NT2/D1 (cell line): ENCODE data around the gene FRY.

Experiments
- DNase-seq: peaks from one replicate; pipeline ENCODE4 v3.0.0-alpha.2; 2011; ENCODE audit warnings: low read depth, low spot score
- H3K27me3 ChIP-seq: 2 replicates; pipeline ENCODE4 v1.6.0; 2011; ENCODE audit warnings: mild to moderate bottlenecking; ENCODE audit not compliant: insufficient read length, insufficient read depth
- H3K36me3 ChIP-seq: 2 replicates; pipeline ENCODE4 v1.6.1; 2011; ENCODE audit warnings: mild to moderate bottlenecking, low read length, mixed read lengths; ENCODE audit not compliant: insufficient read depth, insufficient read length
- H3K4me1 ChIP-seq: 2 replicates; pipeline ENCODE4 v1.5.1; 2011; ENCODE audit not compliant: insufficient read depth, insufficient read length
- H3K4me3 ChIP-seq: 2 replicates; pipeline ENCODE4 v1.5.1; 2011; ENCODE audit warnings: low read depth; ENCODE audit not compliant: insufficient read length
- H3K9ac ChIP-seq: 2 replicates; pipeline ENCODE4 v1.6.0; 2011; ENCODE audit warnings: low read depth; ENCODE audit not compliant: insufficient read length
- H3K9me3 ChIP-seq: 2 replicates; pipeline ENCODE4 v1.5.1; 2011; ENCODE audit warnings: mild to moderate bottlenecking, low read length; ENCODE audit not compliant: insufficient read depth
- SUZ12 ChIP-seq: IDR thresholded peaks from 2 replicates; pipeline ENCODE4 v1.6.1; 2011; ENCODE audit not compliant: insufficient read length, insufficient read depth; ENCODE audit errors: extremely low read depth
- YY1 ChIP-seq: IDR thresholded peaks from 2 replicates; pipeline ENCODE4 v1.6.1; 2011; ENCODE audit not compliant: insufficient read length, insufficient read depth
- ZNF274 ChIP-seq: IDR thresholded peaks from 2 replicates; pipeline ENCODE4 v1.6.1; 2011; ENCODE audit warnings: mild to moderate bottlenecking, low read depth, low read length

Gene FRY

GRCh38 chr13:32026623-32027022, 5.0 kb upstream of the FRY start:
- H3K4me1 ChIP-seq: peaks cover 1% of the 10 kb centered on the region
- H3K36me3 ChIP-seq: no peaks in the 10 kb centered on the region
- no peak overlapping the region for H3K4me3 ChIP-seq
- H3K9me3 ChIP-seq: no peaks in the 10 kb centered on the region
- no peaks in the 10 kb centered on the region for H3K27me3 ChIP-seq
- H3K9ac ChIP-seq: no peak overlapping the region
- no peak for TF ChIP-seq ZNF274
- TF ChIP-seq SUZ12: no peak
- no peak for TF ChIP-seq YY1
- no peak for DNase-seq

- Histone ChIP-seq H3K9me3 (no peaks in the 10 kb centered on the region), H3K4me3 (no peak overlapping the region), H3K4me1 (peaks cover 1% of the 10 kb centered on the region), H3K27me3 (peaks cover 11% of the 10 kb centered on the region), H3K9ac (no peak overlapping the region), H3K36me3 (no peaks in the 10 kb centered on the region)
- TF ChIP-seq ZNF274 (no peak), SUZ12 (no peak), YY1 (no peak)
- no peak for DNase-seq
Observed at GRCh38 chr13:32028711-32029110, 2.9 kb upstream of the FRY start.

- Histone ChIP-seq H3K4me1 (peaks cover 1% of the 10 kb centered on the region), H3K27me3 (peaks cover 11% of the 10 kb centered on the region), H3K36me3 (no peaks in the 10 kb centered on the region), H3K9me3 (no peaks in the 10 kb centered on the region), H3K9ac (no peak overlapping the region), H3K4me3 (no peak overlapping the region)
- DNase-seq: no peak
- no peak for TF ChIP-seq YY1
- TF ChIP-seq SUZ12: no peak
- no peak for TF ChIP-seq ZNF274
Observed at GRCh38 chr13:32029684-32030083, 1.9 kb upstream of the FRY start.

- no peaks in the 10 kb centered on the region for H3K4me1 ChIP-seq
- peaks cover 11% of the 10 kb centered on the region for H3K27me3 ChIP-seq
- DNase-seq: no peak
- no peaks in the 10 kb centered on the region for H3K9me3 ChIP-seq
- TF ChIP-seq ZNF274 (no peak), SUZ12 (no peak)
- peak overlapping the region; percentile 54 for H3K4me3 ChIP-seq
- no peaks in the 10 kb centered on the region for H3K36me3 ChIP-seq
- H3K9ac ChIP-seq: peak overlapping the region; percentile 66
Observed at GRCh38 chr13:32031815-32032370, 319 bp downstream of the FRY start.

GRCh38 chr13:32032759-32033158, 1.2 kb downstream of the FRY start:
- no peaks in the 10 kb centered on the region for H3K9me3 ChIP-seq
- no peaks in the 10 kb centered on the region for H3K36me3 ChIP-seq
- H3K4me3 ChIP-seq: no peak overlapping the region
- H3K27me3 ChIP-seq: peaks cover 11% of the 10 kb centered on the region
- no peak overlapping the region for H3K9ac ChIP-seq
- no peak for TF ChIP-seq ZNF274
- TF ChIP-seq SUZ12: no peak
- no peak for TF ChIP-seq YY1
- no peak for DNase-seq
- H3K4me1 ChIP-seq: no peaks in the 10 kb centered on the region

- DNase-seq: no peak
- TF ChIP-seq ZNF274 (no peak), YY1 (no peak), SUZ12 (no peak)
- no peaks in the 10 kb centered on the region for H3K36me3 ChIP-seq
- H3K27me3 ChIP-seq: peaks cover 11% of the 10 kb centered on the region
- no peaks in the 10 kb centered on the region for H3K9me3 ChIP-seq
- no peak overlapping the region for H3K4me3 ChIP-seq
- H3K9ac ChIP-seq: no peak overlapping the region
- H3K4me1 ChIP-seq: no peaks in the 10 kb centered on the region
Observed at GRCh38 chr13:32033744-32034143, 2.2 kb downstream of the FRY start.

- Histone ChIP-seq H3K4me1 (no peaks in the 10 kb centered on the region), H3K9me3 (no peaks in the 10 kb centered on the region), H3K27me3 (peaks cover 11% of the 10 kb centered on the region), H3K9ac (no peak overlapping the region), H3K36me3 (no peaks in the 10 kb centered on the region), H3K4me3 (no peak overlapping the region)
- no peak for TF ChIP-seq SUZ12
- TF ChIP-seq ZNF274: no peak
- no peak for TF ChIP-seq YY1
- no peak for DNase-seq
Observed at GRCh38 chr13:32035716-32036115, 4.1 kb downstream of the FRY start.
